GM12874 (cell line): ENCODE results near the gene FLT4.
A peak's percentile ranks its signal among the peaks of the same experiment; 100 is the strongest.

Experiments used
- TF ChIP-seq, protein P1 (sequence below): IDR thresholded peaks from 2 replicates; pipeline ENCODE4 v1.5.1; 2011; ENCODE audit warnings: low read depth, mild to moderate bottlenecking, control low read depth, low read length, moderate library complexity; ENCODE audit not compliant: insufficient read depth

Gene FLT4

DNA sequence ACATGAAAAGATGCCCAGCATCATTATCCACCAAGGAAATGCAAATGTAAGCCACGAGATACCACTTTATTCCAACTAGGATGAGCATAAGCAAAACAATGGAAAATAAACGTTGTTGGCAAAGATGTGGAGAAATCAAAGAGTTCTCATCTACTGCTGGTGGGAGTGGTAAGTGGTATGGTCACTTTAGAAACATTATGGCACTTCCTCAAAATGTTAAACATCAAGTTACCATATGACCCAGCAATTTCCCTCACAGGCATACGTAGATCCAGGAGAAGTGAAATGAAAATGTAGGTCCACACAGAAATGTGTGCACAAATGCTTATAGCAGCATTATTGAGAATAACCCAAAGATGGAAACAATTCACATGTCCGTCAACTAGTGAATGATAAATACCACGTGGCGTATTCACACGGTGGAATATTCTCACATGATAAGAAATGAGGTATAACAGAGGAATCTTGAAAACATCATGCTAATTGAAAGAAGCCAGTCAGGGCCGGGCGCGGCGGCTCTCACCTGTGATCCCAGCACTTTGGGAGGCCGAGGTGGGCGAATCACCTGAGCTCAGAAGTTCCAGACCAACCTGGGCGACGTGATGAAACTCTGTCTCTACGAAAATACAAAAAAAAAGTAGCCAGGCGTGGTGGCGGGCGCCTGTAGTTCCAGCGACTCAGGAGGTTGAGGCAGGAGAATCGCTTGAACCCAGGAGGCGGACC is 16.4 kb upstream of the FLT4 start:
- TF ChIP-seq, protein P1, sequence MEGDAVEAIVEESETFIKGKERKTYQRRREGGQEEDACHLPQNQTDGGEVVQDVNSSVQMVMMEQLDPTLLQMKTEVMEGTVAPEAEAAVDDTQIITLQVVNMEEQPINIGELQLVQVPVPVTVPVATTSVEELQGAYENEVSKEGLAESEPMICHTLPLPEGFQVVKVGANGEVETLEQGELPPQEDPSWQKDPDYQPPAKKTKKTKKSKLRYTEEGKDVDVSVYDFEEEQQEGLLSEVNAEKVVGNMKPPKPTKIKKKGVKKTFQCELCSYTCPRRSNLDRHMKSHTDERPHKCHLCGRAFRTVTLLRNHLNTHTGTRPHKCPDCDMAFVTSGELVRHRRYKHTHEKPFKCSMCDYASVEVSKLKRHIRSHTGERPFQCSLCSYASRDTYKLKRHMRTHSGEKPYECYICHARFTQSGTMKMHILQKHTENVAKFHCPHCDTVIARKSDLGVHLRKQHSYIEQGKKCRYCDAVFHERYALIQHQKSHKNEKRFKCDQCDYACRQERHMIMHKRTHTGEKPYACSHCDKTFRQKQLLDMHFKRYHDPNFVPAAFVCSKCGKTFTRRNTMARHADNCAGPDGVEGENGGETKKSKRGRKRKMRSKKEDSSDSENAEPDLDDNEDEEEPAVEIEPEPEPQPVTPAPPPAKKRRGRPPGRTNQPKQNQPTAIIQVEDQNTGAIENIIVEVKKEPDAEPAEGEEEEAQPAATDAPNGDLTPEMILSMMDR: no peak

DNA sequence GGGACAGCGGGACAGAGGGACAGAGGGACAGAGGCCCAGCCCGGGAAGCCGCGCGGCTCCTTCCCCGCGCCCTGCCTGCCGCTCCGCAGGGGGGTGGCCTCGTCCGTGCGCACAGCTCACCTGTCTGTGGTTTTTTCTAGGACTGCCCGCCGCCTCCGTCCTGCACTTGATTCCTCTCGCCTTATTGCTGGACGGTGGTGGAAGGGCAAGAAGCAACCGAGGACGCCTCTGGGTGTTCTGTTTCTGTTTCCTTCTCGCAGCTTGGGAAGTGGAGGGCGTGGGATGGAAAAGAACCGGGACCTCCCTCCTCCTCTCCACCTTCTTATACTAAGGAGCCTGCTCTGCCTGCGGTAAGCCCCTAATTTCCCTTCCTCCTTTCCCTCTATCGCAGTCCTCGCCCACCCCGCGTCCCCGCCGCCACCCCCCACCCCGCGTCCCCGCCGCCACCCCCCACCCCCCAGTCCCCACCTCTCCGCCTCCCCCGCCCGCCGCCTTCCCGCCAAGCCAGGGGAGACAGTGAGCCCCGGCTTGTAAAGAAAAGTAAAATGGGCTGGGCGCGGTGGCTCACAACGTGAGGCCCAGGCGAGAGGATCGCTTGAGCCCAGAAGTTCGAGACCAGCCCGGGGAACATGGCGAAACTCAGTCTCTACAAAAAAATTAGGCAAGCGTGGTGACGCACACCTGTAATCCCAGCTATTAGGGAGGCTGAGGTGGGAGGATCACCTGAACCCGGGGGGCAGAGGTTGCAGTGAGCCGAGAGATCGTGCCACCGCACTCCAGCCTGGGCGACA is 9.6 kb upstream of the FLT4 start:
- TF ChIP-seq, protein P1: no peak

DNA sequence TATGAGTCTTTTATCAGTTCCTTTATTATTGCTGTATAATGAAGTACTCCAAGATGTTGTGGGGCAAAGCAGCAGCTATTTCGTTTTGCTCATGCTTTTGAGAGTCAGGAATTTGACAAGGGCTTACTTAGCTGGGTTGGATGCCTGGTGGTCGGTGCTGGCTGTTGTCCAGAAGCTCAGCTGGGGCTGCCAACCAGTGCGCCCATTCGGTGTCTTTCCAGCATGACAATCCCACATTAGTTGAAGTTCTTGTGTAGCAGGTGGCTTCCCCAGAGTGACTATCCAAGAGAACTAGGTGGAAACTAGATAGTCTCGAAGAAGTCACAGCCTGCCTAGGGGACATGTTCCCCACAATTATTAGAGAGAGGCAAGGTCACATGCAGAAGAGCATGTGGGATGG is 3.4 kb upstream of the FLT4 start:
- TF ChIP-seq, protein P1: no peak

DNA sequence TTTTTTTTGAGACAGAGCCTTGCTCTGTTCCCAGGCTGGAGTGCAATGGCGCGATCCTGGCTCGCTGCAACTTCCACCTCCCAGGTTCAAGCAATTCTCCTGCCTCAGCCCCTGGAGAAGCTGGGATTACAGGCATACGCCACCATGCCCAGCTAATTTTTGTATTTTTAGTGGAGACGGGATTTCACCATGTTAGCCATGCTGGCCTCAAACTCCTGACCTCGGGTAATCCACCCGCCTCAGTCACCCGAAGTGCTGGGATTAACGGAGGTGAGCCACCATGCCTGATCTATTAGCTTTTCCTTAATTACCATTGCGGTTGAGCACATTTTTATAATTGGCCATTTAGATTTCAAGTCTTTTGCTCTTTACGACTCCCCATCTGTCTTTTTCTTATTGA is 2.9 kb upstream of the FLT4 start:
- TF ChIP-seq, protein P1: no peak

DNA sequence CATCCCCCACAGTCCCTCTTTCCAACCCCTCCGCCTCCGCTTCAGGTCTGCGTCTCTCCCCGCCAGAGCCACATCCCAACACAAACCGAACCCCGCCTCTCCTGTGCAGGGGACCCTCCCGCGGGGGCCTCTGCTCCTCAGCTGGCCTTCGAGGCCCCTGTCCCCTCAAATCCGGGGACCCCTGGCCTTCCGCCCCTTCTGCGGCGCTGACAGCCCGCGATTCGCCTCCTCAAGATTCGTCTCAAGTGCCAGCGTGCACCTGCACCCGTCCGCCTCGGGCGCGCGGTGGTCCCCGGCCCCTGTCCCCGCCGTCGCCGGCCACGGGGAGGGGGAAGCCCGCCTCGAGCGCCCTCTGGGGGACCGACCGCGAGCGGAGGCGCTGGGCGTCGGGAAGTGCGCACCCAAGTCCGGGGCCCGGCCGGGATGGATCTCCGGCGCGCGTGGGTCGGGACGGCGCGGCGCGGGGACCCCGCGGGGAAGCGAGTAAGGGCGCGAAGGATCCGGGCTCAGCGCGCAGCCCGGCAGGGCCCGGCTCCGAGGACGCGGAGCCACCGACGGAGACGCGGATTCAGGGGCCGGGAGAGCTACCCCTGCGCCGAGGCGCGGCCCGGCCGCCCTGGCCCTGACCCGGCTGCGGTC is 623 bp downstream of the FLT4 start:
- TF ChIP-seq, protein P1: 0 out of 2 replicates have a peak, but pooled peaks have one; percentile 11

DNA sequence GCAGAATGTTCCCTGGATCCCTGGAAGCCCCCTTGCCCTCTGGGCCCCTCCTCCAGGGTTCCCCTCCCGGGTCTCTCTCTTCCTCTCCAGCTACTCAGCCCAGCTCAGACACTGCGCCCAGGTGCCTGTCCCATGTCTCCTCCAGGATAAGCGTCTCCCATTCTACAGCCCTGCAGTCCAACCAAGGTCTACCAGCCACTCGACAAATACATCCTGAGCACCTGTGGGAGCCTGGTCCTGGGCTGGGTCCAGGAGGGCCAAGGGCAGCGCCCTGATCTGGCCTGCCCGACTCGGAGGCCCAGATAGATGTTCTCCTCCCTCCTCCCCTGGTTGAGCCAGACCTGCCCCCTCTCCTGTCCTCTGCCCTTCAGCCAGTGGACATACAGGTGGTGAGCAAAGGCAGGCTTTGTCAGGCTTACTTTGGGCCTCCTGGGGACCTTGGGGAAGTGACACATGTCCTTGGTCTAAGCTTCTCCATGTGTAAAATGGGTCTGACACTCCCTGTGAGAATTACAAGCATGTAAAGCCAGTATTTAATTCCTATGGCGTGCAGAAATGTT is 1.4 kb downstream of the FLT4 start:
- TF ChIP-seq, protein P1: no peak

DNA sequence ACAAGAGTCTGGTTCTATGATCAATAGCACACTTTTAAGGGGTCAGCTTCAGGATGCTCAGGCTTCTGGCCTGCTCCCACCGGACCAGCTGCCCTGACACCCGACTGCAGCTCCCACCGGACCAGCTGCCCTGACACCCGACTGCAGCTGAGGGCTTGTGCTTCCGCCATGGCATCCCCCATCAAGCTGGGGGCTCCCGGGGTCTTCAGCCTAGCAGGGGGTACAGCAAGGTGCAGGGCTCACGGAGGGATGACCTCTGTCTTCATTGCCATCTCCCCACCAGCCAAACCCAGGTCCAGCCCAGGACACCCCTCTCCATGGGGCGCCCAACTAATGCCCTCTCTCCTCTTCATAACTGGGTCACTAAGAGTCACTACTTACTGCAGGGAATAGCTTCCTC is 1.9 kb downstream of the FLT4 start:
- TF ChIP-seq, protein P1: no peak
